Epidermal melanocyte (primary cell): ENCODE measurements around the gene KIF24.
"Not testable (repeated sequence)": the region's sequence is repeated elsewhere in the genome, so short reads cannot be mapped to it uniquely, and the experiment has no call there.

Experiments
- DNase-seq: peaks from one replicate; pipeline ENCODE4 v3.0.0; 2011; ENCODE audit warnings: low spot score; ENCODE audit not compliant: insufficient read length

The KIF24 gene

GRCh38 chr9:34328500-34328986, 525 bp downstream of the KIF24 start:
- DNase-seq = no peak

GRCh38 chr9:34326690-34327089, 2.4 kb downstream of the KIF24 start:
- DNase-seq = no peak

- no peak for DNase-seq
Observed at GRCh38 chr9:34322899-34323591, 6.0 kb downstream of the KIF24 start.

GRCh38 chr9:34321451-34321850, 7.6 kb downstream of the KIF24 start:
- DNase-seq = no peak

- DNase-seq = no peak
Observed at GRCh38 chr9:34318163-34318790, 10.8 kb downstream of the KIF24 start.

GRCh38 chr9:34317436-34317835, 11.6 kb downstream of the KIF24 start:
- no peak for DNase-seq

- DNase-seq = no peak
Observed at GRCh38 chr9:34311499-34312185, 17.4 kb downstream of the KIF24 start.

- DNase-seq = no peak
Observed at GRCh38 chr9:34310215-34310614, 18.9 kb downstream of the KIF24 start.

GRCh38 chr9:34308316-34308715, 20.8 kb downstream of the KIF24 start:
- DNase-seq = not testable (repeated sequence)

GRCh38 chr9:34301064-34301463, 28.0 kb downstream of the KIF24 start:
- DNase-seq = not testable (repeated sequence)

- no peak for DNase-seq
Observed at GRCh38 chr9:34292552-34292951, 36.5 kb downstream of the KIF24 start.

- DNase-seq = no peak
Observed at GRCh38 chr9:34291423-34291822, 37.6 kb downstream of the KIF24 start.

- no peak for DNase-seq
Observed at GRCh38 chr9:34291023-34291422, 38.0 kb downstream of the KIF24 start.

GRCh38 chr9:34289159-34289558, 39.9 kb downstream of the KIF24 start:
- no peak for DNase-seq

- no peak for DNase-seq
Observed at GRCh38 chr9:34282096-34282495, 47.0 kb downstream of the KIF24 start.

- DNase-seq = no peak
Observed at GRCh38 chr9:34279411-34279810, 49.7 kb downstream of the KIF24 start.
